ENCODE data around the gene PPP1R13B. TPM values are rescaled to one million over a fixed set of nuclear protein-coding genes. Genes with fewer than 3 reads are reported as not detected.

PPP1R13B gene
- total and polyA plus RNA-seq, 2 experiments from 2014 or later, result 2.0 to 8.5 TPM

- TF ChIP-seq ZNF462 (CRISPR knock-in tag; IDR thresholded peaks at IDR 0.05), result no peak
These were observed 83.5 kb downstream of the PPP1R13B start (continued) for GRCh38 chr14:103763730-103764488.

- Mint-ChIP-seq H3K4me3 (no peak overlapping the region), H3K4me1 (peaks cover 15% of the 10 kb centered on the region), H3K27me3 (ENCODE audit: insufficient read depth, low read depth, poor library complexity) (no peaks in the 10 kb centered on the region), H3K27ac (no peak overlapping the region; the same call in 1 of the 2 replicates), H3K36me3 (ENCODE audit: low read depth) (no peaks in the 10 kb centered on the region), H3K9me3 (no peaks in the 10 kb centered on the region)
- H3K79me2 ChIP-seq (replicated peaks; ENCODE audit: insufficient read depth), result no peaks in the 10 kb centered on the region
- no peak overlapping the region for H3K27ac ChIP-seq (ENCODE audit: low read depth)
- TF ChIP-seq REST (IDR thresholded peaks at IDR 0.05; ENCODE audit: unreplicated experiment) (no peak), CREB1 (CRISPR knock-in tag; IDR thresholded peaks at IDR 0.05; ENCODE audit: low read depth) (no peak), ETS1 (IDR thresholded peaks at IDR 0.05) (no peak), JUNB (IDR thresholded peaks at IDR 0.05; ENCODE audit: unreplicated experiment) (no peak)
- no peaks in the 10 kb centered on the region for H3K9me2 ChIP-seq (ENCODE audit: insufficient read depth)
- ATAC-seq (peak; percentile 50; the same call in 2 of the 3 replicates), DNase-seq (ENCODE audit: low spot score) (no peak)
- no peak overlapping the region for H3K4me3 ChIP-seq
- no peak overlapping the region for H3K4me2 ChIP-seq
- no peaks in the 10 kb centered on the region for H4K20me1 ChIP-seq (replicated peaks; ENCODE audit: insufficient read depth)
- no peaks in the 10 kb centered on the region for H3K36me3 ChIP-seq (ENCODE audit: insufficient read depth)
- no peaks in the 10 kb centered on the region for H3F3A ChIP-seq (replicated peaks; ENCODE audit: low read depth)
- H3K4me1 ChIP-seq (ENCODE audit: insufficient read depth), result peaks cover 12% of the 10 kb centered on the region
- H2AFZ ChIP-seq, result no peak overlapping the region; the same call in 1 of the 2 replicates
- no peaks in the 10 kb centered on the region for H3K27me3 ChIP-seq (ENCODE audit: insufficient read depth)
These were observed 84.8 kb downstream of the PPP1R13B start for GRCh38 chr14:103762541-103762940.

All from GM23338 (cell line).